Measurements from ENCODE around the gene TCF3.

Gene TCF3

GRCh38 chr19:1652471-1653299, at the start of gene TCF3:
TCF3 (minus strand) TSS chr19:1652615; CDS start chr19:1650248, 2,367 bp downstream.
- TF ChIP-seq, protein P1, sequence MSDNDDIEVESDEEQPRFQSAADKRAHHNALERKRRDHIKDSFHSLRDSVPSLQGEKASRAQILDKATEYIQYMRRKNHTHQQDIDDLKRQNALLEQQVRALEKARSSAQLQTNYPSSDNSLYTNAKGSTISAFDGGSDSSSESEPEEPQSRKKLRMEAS (IDR thresholded peaks at IDR 0.05) = peak; percentile 48; the same call in 1 of the 2 replicates
- TF ChIP-seq TAF1 (IDR thresholded peaks at IDR 0.05; ENCODE audit: low read depth) (peak; percentile 91), ZBTB7A (IDR thresholded peaks at IDR 0.05; ENCODE audit: low read depth) (peak; percentile 96), FOXM1 (IDR thresholded peaks at IDR 0.05; ENCODE audit: borderline replicate concordance, low read depth) (no peak), YY1 (IDR thresholded peaks at IDR 0.05; ENCODE audit: low read depth) (peak; percentile 35; the same call in 1 of the 2 replicates), CEBPB (IDR thresholded peaks at IDR 0.05) (peak; percentile 65; the same call in 1 of the 2 replicates), CREB1 (IDR thresholded peaks at IDR 0.05; ENCODE audit: low read depth) (peak; percentile 96), RAD21 (IDR thresholded peaks at IDR 0.05; ENCODE audit: low read depth) (no peak), TCF12 (IDR thresholded peaks at IDR 0.05; ENCODE audit: low read depth) (no peak), EGR1 (IDR thresholded peaks at IDR 0.05) (peak; percentile 67), NFIC (IDR thresholded peaks at IDR 0.05) (no peak), EP300 (IDR thresholded peaks at IDR 0.05; ENCODE audit: borderline replicate concordance) (peak; percentile 9; the same call in 1 of the 2 replicates), REST (IDR thresholded peaks at IDR 0.05; ENCODE audit: low read depth) (no peak), TEAD4 (IDR thresholded peaks at IDR 0.05) (no peak)
- TF ChIP-seq, protein P2, sequence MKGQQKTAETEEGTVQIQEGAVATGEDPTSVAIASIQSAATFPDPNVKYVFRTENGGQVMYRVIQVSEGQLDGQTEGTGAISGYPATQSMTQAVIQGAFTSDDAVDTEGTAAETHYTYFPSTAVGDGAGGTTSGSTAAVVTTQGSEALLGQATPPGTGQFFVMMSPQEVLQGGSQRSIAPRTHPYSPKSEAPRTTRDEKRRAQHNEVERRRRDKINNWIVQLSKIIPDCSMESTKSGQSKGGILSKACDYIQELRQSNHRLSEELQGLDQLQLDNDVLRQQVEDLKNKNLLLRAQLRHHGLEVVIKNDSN (IDR thresholded peaks at IDR 0.05) = 0 out of 2 replicates have a peak, but pooled peaks have one; percentile 24

GRCh38 chr19:1700733-1701663, 48.6 kb upstream of the TCF3 start:
- TF ChIP-seq TAF1 (IDR thresholded peaks at IDR 0.05; ENCODE audit: low read depth) (no peak), EGR1 (IDR thresholded peaks at IDR 0.05) (no peak), ZBTB7A (IDR thresholded peaks at IDR 0.05; ENCODE audit: low read depth) (no peak), REST (IDR thresholded peaks at IDR 0.05; ENCODE audit: low read depth) (no peak), CREB1 (IDR thresholded peaks at IDR 0.05; ENCODE audit: low read depth) (no peak), TEAD4 (IDR thresholded peaks at IDR 0.05) (no peak)
- TF ChIP-seq, protein P2 (IDR thresholded peaks at IDR 0.05) = no peak

DNA sequence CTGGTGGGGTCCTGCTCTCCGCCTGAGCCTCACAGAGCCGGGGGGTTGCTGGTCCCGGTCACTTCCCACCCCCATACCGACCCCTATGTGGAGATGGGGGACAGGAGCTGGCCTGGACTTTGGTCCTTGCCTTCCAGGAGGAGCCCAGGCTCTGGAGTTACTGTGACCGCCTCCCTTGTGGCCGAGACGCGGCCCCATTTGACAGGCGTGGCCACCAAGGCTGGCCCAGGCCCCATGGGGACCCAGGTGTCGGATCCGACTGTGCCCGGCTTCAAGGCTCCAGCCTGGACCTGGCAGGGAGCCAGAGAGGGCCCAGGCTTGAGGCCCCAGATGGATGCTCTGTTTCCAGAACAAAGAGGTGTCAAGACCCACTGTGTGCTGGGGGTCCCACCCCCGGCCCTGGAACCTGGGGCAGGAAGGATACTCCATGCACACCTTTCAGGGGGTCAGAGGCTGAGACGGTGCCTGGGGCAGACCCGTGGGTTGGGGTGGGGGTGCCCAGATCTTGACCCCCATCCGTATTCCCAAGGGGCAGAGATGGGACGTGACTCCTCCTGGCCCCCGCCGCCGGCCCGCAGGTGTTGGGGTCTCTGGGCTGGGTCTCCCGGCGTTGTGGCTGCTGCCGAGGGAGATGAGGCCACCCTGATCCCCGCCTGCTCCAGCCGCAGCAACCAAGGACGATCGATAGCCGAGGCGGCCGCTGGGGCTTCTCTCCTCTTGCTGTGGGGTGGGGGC, 47.8 kb upstream of the TCF3 start:
- TF ChIP-seq EP300 (IDR thresholded peaks at IDR 0.05; ENCODE audit: borderline replicate concordance) = no peak
- 0 out of 2 replicates have a peak, but pooled peaks have one; percentile 12 for TF ChIP-seq NFIC (IDR thresholded peaks at IDR 0.05)

GRCh38 chr19:1699386-1699785, 47.0 kb upstream of the TCF3 start:
- TF ChIP-seq EGR1 (IDR thresholded peaks at IDR 0.05) = no peak
- no peak for TF ChIP-seq ZBTB7A (IDR thresholded peaks at IDR 0.05; ENCODE audit: low read depth)
- TF ChIP-seq TCF12 (IDR thresholded peaks at IDR 0.05; ENCODE audit: low read depth) = no peak
- no peak for TF ChIP-seq EP300 (IDR thresholded peaks at IDR 0.05; ENCODE audit: borderline replicate concordance)
- TF ChIP-seq CREB1 (IDR thresholded peaks at IDR 0.05; ENCODE audit: low read depth) = no peak
- TF ChIP-seq, protein P2 (IDR thresholded peaks at IDR 0.05) = no peak
- no peak for TF ChIP-seq RAD21 (IDR thresholded peaks at IDR 0.05; ENCODE audit: low read depth)
- TF ChIP-seq, protein P1 (IDR thresholded peaks at IDR 0.05) = no peak
- no peak for TF ChIP-seq FOXM1 (IDR thresholded peaks at IDR 0.05; ENCODE audit: borderline replicate concordance, low read depth)

All from Ishikawa (cell line).